ENCODE measurements around the gene EML4.
"Not testable (repeated sequence)": the region's sequence is repeated elsewhere in the genome, so short reads cannot be mapped to it uniquely, and the experiment has no call there.

EML4 gene

GRCh38 chr2:42172020-42172419 is 2.9 kb downstream of the EML4 start:
- Histone ChIP-seq H3K9me3 (no peaks in the 10 kb centered on the region), H3K36me3 (no peaks in the 10 kb centered on the region), H3K4me3 (ENCODE audit: low read depth in 1 of 2, low read length in 1 of 2) (peak overlapping the region in 1 of 2 experiments; percentile 90), H3K27me3 (no peaks in the 10 kb centered on the region), H3K27ac (peak overlapping the region; percentile 95), H3K4me1 (ENCODE audit: control insufficient read depth in 1 of 2, insufficient read depth in 1 of 2, low read depth in 1 of 2, low read length in 1 of 2) (peaks cover 35 to 52% of the 10 kb centered on the region in 2 experiments)
- TF ChIP-seq CTCF (IDR thresholded peaks at IDR 0.05) = no peak

GRCh38 chr2:42172566-42172965 is 3.4 kb downstream of the EML4 start:
- H3K27me3 ChIP-seq = no peaks in the 10 kb centered on the region
- peak overlapping the region in 1 of 2 experiments; percentile 90 for H3K4me3 ChIP-seq (ENCODE audit: low read depth in 1 of 2, low read length in 1 of 2)
- H3K36me3 ChIP-seq = no peaks in the 10 kb centered on the region
- no peaks in the 10 kb centered on the region for H3K9me3 ChIP-seq
- peaks cover 35 to 53% of the 10 kb centered on the region in 2 experiments for H3K4me1 ChIP-seq (ENCODE audit: control insufficient read depth in 1 of 2, insufficient read depth in 1 of 2, low read depth in 1 of 2, low read length in 1 of 2)
- no peak for TF ChIP-seq CTCF (IDR thresholded peaks at IDR 0.05)
- H3K27ac ChIP-seq = no peak overlapping the region

DNA sequence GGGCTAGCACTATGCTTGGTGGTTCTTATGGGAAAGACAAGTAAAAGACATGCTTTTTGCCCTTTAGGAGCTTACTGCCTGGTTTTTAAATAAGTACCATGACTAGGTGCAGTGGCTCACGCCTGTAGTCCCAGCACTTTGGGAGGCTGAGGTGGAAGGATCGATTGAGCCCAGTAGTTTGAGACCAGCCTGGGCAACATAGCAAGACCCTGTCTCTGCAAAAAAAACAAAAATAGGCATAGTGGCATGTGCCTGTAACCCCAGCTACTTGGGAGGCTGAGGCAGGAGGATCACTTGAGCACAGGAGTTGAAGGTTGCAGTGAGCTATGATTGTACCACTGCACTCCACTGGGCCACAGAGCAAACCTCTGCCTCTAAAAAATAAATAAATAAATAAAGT is 4.3 kb downstream of the EML4 start:
- not testable (repeated sequence) for H3K36me3 ChIP-seq; H3K4me3 ChIP-seq (ENCODE audit: low read depth in 1 of 2, low read length in 1 of 2); H3K27me3 ChIP-seq; H3K9me3 ChIP-seq; H3K27ac ChIP-seq
- peaks cover 35 to 62% of the 10 kb centered on the region in 2 experiments for H3K4me1 ChIP-seq (ENCODE audit: control insufficient read depth in 1 of 2, insufficient read depth in 1 of 2, low read depth in 1 of 2, low read length in 1 of 2)

- no peak overlapping the region for H3K4me3 ChIP-seq (ENCODE audit: low read depth in 1 of 2, low read length in 1 of 2)
- H3K27ac ChIP-seq = no peak overlapping the region
- H3K36me3 ChIP-seq = peaks cover 5% of the 10 kb centered on the region
- no peaks in the 10 kb centered on the region for H3K9me3 ChIP-seq
- peaks cover 33 to 61% of the 10 kb centered on the region in 2 experiments for H3K4me1 ChIP-seq (ENCODE audit: control insufficient read depth in 1 of 2, insufficient read depth in 1 of 2, low read depth in 1 of 2, low read length in 1 of 2)
- TF ChIP-seq CTCF (IDR thresholded peaks at IDR 0.05) = no peak
- no peaks in the 10 kb centered on the region for H3K27me3 ChIP-seq
Measured at GRCh38 chr2:42176992-42177738, 8.0 kb downstream of the EML4 start.

- Histone ChIP-seq H3K27ac (no peak overlapping the region), H3K4me1 (ENCODE audit: control insufficient read depth in 1 of 2, insufficient read depth in 1 of 2, low read depth in 1 of 2, low read length in 1 of 2) (peaks cover 37 to 62% of the 10 kb centered on the region in 2 experiments), H3K9me3 (no peaks in the 10 kb centered on the region), H3K36me3 (peaks cover 5% of the 10 kb centered on the region), H3K4me3 (ENCODE audit: low read depth in 1 of 2, low read length in 1 of 2) (no peak overlapping the region), H3K27me3 (no peaks in the 10 kb centered on the region)
- TF ChIP-seq CTCF (IDR thresholded peaks at IDR 0.05) = no peak
Measured at GRCh38 chr2:42178335-42178734, 9.2 kb downstream of the EML4 start.

- H3K4me3 ChIP-seq (ENCODE audit: low read depth in 1 of 2, low read length in 1 of 2) = no peak overlapping the region
- peaks cover 43 to 58% of the 10 kb centered on the region in 2 experiments for H3K4me1 ChIP-seq (ENCODE audit: control insufficient read depth in 1 of 2, insufficient read depth in 1 of 2, low read depth in 1 of 2, low read length in 1 of 2)
- TF ChIP-seq CTCF (IDR thresholded peaks at IDR 0.05) = no peak
- H3K27ac ChIP-seq = peak overlapping the region; percentile 29
- H3K27me3 ChIP-seq = no peaks in the 10 kb centered on the region
- H3K36me3 ChIP-seq = peaks cover 5% of the 10 kb centered on the region
- no peaks in the 10 kb centered on the region for H3K9me3 ChIP-seq
Measured at GRCh38 chr2:42180300-42180699, 11.1 kb downstream of the EML4 start.

All from neutrophil (primary cell).